ENCODE results near the gene RPS6KB1.
"Not testable (repeated sequence)": the region's sequence is repeated elsewhere in the genome, so short reads cannot be mapped to it uniquely, and the experiment has no call there.

RPS6KB1 gene

GRCh38 chr17:59946433-59946832 is 53.5 kb downstream of the RPS6KB1 start:
- not testable (repeated sequence) for H3K27ac Mint-ChIP-seq; H3K27me3 Mint-ChIP-seq (ENCODE audit: low read depth); H3K9me3 Mint-ChIP-seq; H3K4me1 Mint-ChIP-seq (ENCODE audit: low read depth); H3K4me3 Mint-ChIP-seq
- H3K36me3 Mint-ChIP-seq (ENCODE audit: low read depth), result peaks cover 26% of the 10 kb centered on the region

- not testable (repeated sequence) for H3K4me1 Mint-ChIP-seq (ENCODE audit: low read depth); H3K4me3 Mint-ChIP-seq; H3K27ac Mint-ChIP-seq; H3K27me3 Mint-ChIP-seq (ENCODE audit: low read depth); H3K9me3 Mint-ChIP-seq
- H3K36me3 Mint-ChIP-seq (ENCODE audit: low read depth), result peaks cover 27% of the 10 kb centered on the region
These were observed 54.4 kb downstream of the RPS6KB1 start for GRCh38 chr17:59947310-59947709.

GRCh38 chr17:59950049-59950448 is 57.1 kb downstream of the RPS6KB1 start:
- H3K27ac Mint-ChIP-seq, result no peak overlapping the region
- peaks cover 10% of the 10 kb centered on the region for H3K4me1 Mint-ChIP-seq (ENCODE audit: low read depth)
- H3K4me3 Mint-ChIP-seq, result no peak overlapping the region
- peaks cover 24% of the 10 kb centered on the region for H3K36me3 Mint-ChIP-seq (ENCODE audit: low read depth)
- H3K9me3 Mint-ChIP-seq, result no peaks in the 10 kb centered on the region
- H3K27me3 Mint-ChIP-seq (ENCODE audit: low read depth), result no peaks in the 10 kb centered on the region

GRCh38 chr17:59954856-59955255 is 61.9 kb downstream of the RPS6KB1 start:
- peaks cover 28% of the 10 kb centered on the region for H3K36me3 Mint-ChIP-seq (ENCODE audit: low read depth)
- H3K9me3 Mint-ChIP-seq, result no peaks in the 10 kb centered on the region
- no peak overlapping the region for H3K4me3 Mint-ChIP-seq
- H3K27me3 Mint-ChIP-seq (ENCODE audit: low read depth), result no peaks in the 10 kb centered on the region
- H3K27ac Mint-ChIP-seq, result no peak overlapping the region
- H3K4me1 Mint-ChIP-seq (ENCODE audit: low read depth), result peaks cover 9% of the 10 kb centered on the region

GRCh38 chr17:59959574-59959973 is 66.7 kb downstream of the RPS6KB1 start:
- H3K27me3 Mint-ChIP-seq (ENCODE audit: low read depth); H3K9me3 Mint-ChIP-seq; H3K27ac Mint-ChIP-seq; H3K4me3 Mint-ChIP-seq: not testable (repeated sequence)
- peaks cover 21% of the 10 kb centered on the region for H3K4me1 Mint-ChIP-seq (ENCODE audit: low read depth)
- peaks cover 21% of the 10 kb centered on the region for H3K36me3 Mint-ChIP-seq (ENCODE audit: low read depth)

GRCh38 chr17:59962739-59963318 is 69.9 kb downstream of the RPS6KB1 start:
- Mint-ChIP-seq H3K9me3 (no peaks in the 10 kb centered on the region), H3K27ac (no peak overlapping the region), H3K36me3 (ENCODE audit: low read depth) (peaks cover 12% of the 10 kb centered on the region), H3K4me1 (ENCODE audit: low read depth) (peaks cover 24% of the 10 kb centered on the region), H3K27me3 (ENCODE audit: low read depth) (no peaks in the 10 kb centered on the region), H3K4me3 (peak overlapping the region; percentile 10)

GRCh38 chr17:59963738-59964481 is 71.0 kb downstream of the RPS6KB1 start:
- Mint-ChIP-seq H3K27me3 (ENCODE audit: low read depth) (no peaks in the 10 kb centered on the region), H3K27ac (peak overlapping the region; percentile 89), H3K9me3 (no peaks in the 10 kb centered on the region), H3K4me1 (ENCODE audit: low read depth) (peaks cover 22% of the 10 kb centered on the region), H3K4me3 (peak overlapping the region; percentile 84), H3K36me3 (ENCODE audit: low read depth) (peaks cover 9% of the 10 kb centered on the region)

GRCh38 chr17:59964482-59965328 is 71.8 kb downstream of the RPS6KB1 start, which contains the start of gene RNFT1:
Gene RNFT1, minus strand, starts transcription at chr17:59964740. Its CDS starts 77 bp downstream, at chr17:59964663.
- H3K4me1 Mint-ChIP-seq (ENCODE audit: low read depth), result peaks cover 19% of the 10 kb centered on the region
- peak within 1 kb of the TSS; percentile 84 for H3K4me3 Mint-ChIP-seq
- H3K27ac Mint-ChIP-seq, result peak within 1 kb of the TSS; percentile 89
- no peaks in the 10 kb centered on the region for H3K9me3 Mint-ChIP-seq
- H3K27me3 Mint-ChIP-seq (ENCODE audit: low read depth), result no peaks in the 10 kb centered on the region
- peaks cover 6% of the 10 kb centered on the region for H3K36me3 Mint-ChIP-seq (ENCODE audit: low read depth)

GRCh38 chr17:59971771-59972170 is 78.8 kb downstream of the RPS6KB1 start:
- not testable (repeated sequence) for H3K9me3 Mint-ChIP-seq; H3K27me3 Mint-ChIP-seq (ENCODE audit: low read depth); H3K36me3 Mint-ChIP-seq (ENCODE audit: low read depth); H3K4me3 Mint-ChIP-seq; H3K4me1 Mint-ChIP-seq (ENCODE audit: low read depth); H3K27ac Mint-ChIP-seq

- Mint-ChIP-seq H3K4me1 (ENCODE audit: low read depth) (no peaks in the 10 kb centered on the region), H3K9me3 (no peaks in the 10 kb centered on the region), H3K27ac (no peak overlapping the region), H3K27me3 (ENCODE audit: low read depth) (no peaks in the 10 kb centered on the region), H3K4me3 (no peak overlapping the region), H3K36me3 (ENCODE audit: low read depth) (no peaks in the 10 kb centered on the region)
These were observed 79.9 kb downstream of the RPS6KB1 start for GRCh38 chr17:59972778-59973177.

- H3K27ac Mint-ChIP-seq; H3K4me1 Mint-ChIP-seq (ENCODE audit: low read depth); H3K9me3 Mint-ChIP-seq; H3K4me3 Mint-ChIP-seq; H3K27me3 Mint-ChIP-seq (ENCODE audit: low read depth); H3K36me3 Mint-ChIP-seq (ENCODE audit: low read depth): not testable (repeated sequence)
These were observed 80.6 kb downstream of the RPS6KB1 start for GRCh38 chr17:59973483-59973882.

- H3K36me3 Mint-ChIP-seq (ENCODE audit: low read depth); H3K4me1 Mint-ChIP-seq (ENCODE audit: low read depth); H3K27ac Mint-ChIP-seq: not testable (repeated sequence)
These were observed 82.2 kb downstream of the RPS6KB1 start for GRCh38 chr17:59975166-59975565.

GRCh38 chr17:59996608-59997007 is 103.7 kb downstream of the RPS6KB1 start:
- not testable (repeated sequence) for H3K36me3 Mint-ChIP-seq (ENCODE audit: low read depth); H3K27me3 Mint-ChIP-seq (ENCODE audit: low read depth); H3K9me3 Mint-ChIP-seq; H3K27ac Mint-ChIP-seq; H3K4me1 Mint-ChIP-seq (ENCODE audit: low read depth); H3K4me3 Mint-ChIP-seq

More at GRCh38 chr17:59975166-59975565, 82.2 kb downstream of the RPS6KB1 start:
- H3K9me3 Mint-ChIP-seq; H3K4me3 Mint-ChIP-seq; H3K27me3 Mint-ChIP-seq (ENCODE audit: low read depth): not testable (repeated sequence)
